ENCODE data around the gene FANCL.

The FANCL gene

GRCh38 chr2:58202404-58202803 is 38.7 kb downstream of the FANCL start:
- Histone ChIP-seq H3K79me2 (ENCODE audit: insufficient read depth, low read length) (no peaks in the 10 kb centered on the region), H3K4me3 (ENCODE audit: low read depth, low read length, poor library complexity, severe bottlenecking) (no peak overlapping the region), H3K4me1 (ENCODE audit: insufficient read depth, low read length, severe bottlenecking) (peaks cover 6% of the 10 kb centered on the region), H3K4me2 (ENCODE audit: low read length) (no peak overlapping the region), H3K36me3 (ENCODE audit: insufficient read depth, low read length) (peaks cover 12% of the 10 kb centered on the region; the same call in 1 of the 2 replicates), H3K27ac (ENCODE audit: low read depth, low read length, poor library complexity, severe bottlenecking) (no peak overlapping the region), H3K9ac (ENCODE audit: low read length) (no peak overlapping the region), H4K20me1 (ENCODE audit: insufficient read depth, low read length) (no peaks in the 10 kb centered on the region), H3K9me2 (ENCODE audit: low read depth, low read length) (no peaks in the 10 kb centered on the region), H2AFZ (ENCODE audit: low read length) (no peak overlapping the region), H3F3A (ENCODE audit: insufficient read depth, low read length) (no peaks in the 10 kb centered on the region), H3K27me3 (ENCODE audit: insufficient read depth, low read length) (no peaks in the 10 kb centered on the region), H3K9me3 (ENCODE audit: low read length) (no peaks in the 10 kb centered on the region)
- TF ChIP-seq EZH2 (IDR thresholded peaks at IDR 0.05; ENCODE audit: borderline replicate concordance, low read length) (no peak), CTCF (IDR thresholded peaks at IDR 0.05; ENCODE audit: low read length) (no peak)

- Histone ChIP-seq H3K9me3 (ENCODE audit: low read length) (no peaks in the 10 kb centered on the region), H3K27me3 (ENCODE audit: insufficient read depth, low read length) (no peaks in the 10 kb centered on the region), H3K79me2 (ENCODE audit: insufficient read depth, low read length) (no peaks in the 10 kb centered on the region), H3K4me3 (ENCODE audit: low read depth, low read length, poor library complexity, severe bottlenecking) (no peak overlapping the region), H3K4me2 (ENCODE audit: low read length) (no peak overlapping the region), H3K36me3 (ENCODE audit: insufficient read depth, low read length) (peaks cover 10% of the 10 kb centered on the region; the same call in 1 of the 2 replicates), H4K20me1 (ENCODE audit: insufficient read depth, low read length) (no peaks in the 10 kb centered on the region), H3F3A (ENCODE audit: insufficient read depth, low read length) (no peaks in the 10 kb centered on the region), H3K27ac (ENCODE audit: low read depth, low read length, poor library complexity, severe bottlenecking) (no peak overlapping the region), H3K9ac (ENCODE audit: low read length) (no peak overlapping the region), H3K4me1 (ENCODE audit: insufficient read depth, low read length, severe bottlenecking) (peaks cover 6% of the 10 kb centered on the region), H3K9me2 (ENCODE audit: low read depth, low read length) (no peaks in the 10 kb centered on the region), H2AFZ (ENCODE audit: low read length) (no peak overlapping the region)
- TF ChIP-seq CTCF (IDR thresholded peaks at IDR 0.05; ENCODE audit: low read length) (no peak), EZH2 (IDR thresholded peaks at IDR 0.05; ENCODE audit: borderline replicate concordance, low read length) (no peak)
Observed at GRCh38 chr2:58197894-58198293, 43.2 kb downstream of the FANCL start.

GRCh38 chr2:58195662-58196061 is 45.5 kb downstream of the FANCL start:
- Histone ChIP-seq H3K27ac (ENCODE audit: low read depth, low read length, poor library complexity, severe bottlenecking) (no peak overlapping the region), H3K4me1 (ENCODE audit: insufficient read depth, low read length, severe bottlenecking) (peaks cover 6% of the 10 kb centered on the region), H3K36me3 (ENCODE audit: insufficient read depth, low read length) (peaks cover 10% of the 10 kb centered on the region; the same call in 1 of the 2 replicates), H3K9me3 (ENCODE audit: low read length) (no peaks in the 10 kb centered on the region), H3K4me3 (ENCODE audit: low read depth, low read length, poor library complexity, severe bottlenecking) (no peak overlapping the region), H3K9ac (ENCODE audit: low read length) (no peak overlapping the region), H4K20me1 (ENCODE audit: insufficient read depth, low read length) (no peaks in the 10 kb centered on the region), H2AFZ (ENCODE audit: low read length) (no peak overlapping the region), H3F3A (ENCODE audit: insufficient read depth, low read length) (no peaks in the 10 kb centered on the region), H3K79me2 (ENCODE audit: insufficient read depth, low read length) (no peaks in the 10 kb centered on the region), H3K4me2 (ENCODE audit: low read length) (no peak overlapping the region), H3K9me2 (ENCODE audit: low read depth, low read length) (no peaks in the 10 kb centered on the region), H3K27me3 (ENCODE audit: insufficient read depth, low read length) (no peaks in the 10 kb centered on the region)
- TF ChIP-seq EZH2 (IDR thresholded peaks at IDR 0.05; ENCODE audit: borderline replicate concordance, low read length): no peak
- no peak for TF ChIP-seq CTCF (IDR thresholded peaks at IDR 0.05; ENCODE audit: low read length)
